Mesenchymal stem cell (in vitro differentiated cells and primary cell): ENCODE data around the gene GSTM5.
"Not testable (repeated sequence)": the region's sequence is repeated elsewhere in the genome, so short reads cannot be mapped to it uniquely, and the experiment has no call there.

ENCODE experiments used
- DNase-seq: peaks from one replicate; pipeline ENCODE4 v3.0.0-alpha.2; 2013
- H2AFZ ChIP-seq: one replicate; pipeline ENCODE4 v1.6.1; 2013; ENCODE audit warnings: low read depth, mild to moderate bottlenecking, control low read depth, inconsistent platforms, low read length, moderate library complexity
- H2AK5ac ChIP-seq: 2 replicates; pipeline ENCODE4 v1.6.1; 2013; ENCODE audit warnings: low read length, moderate library complexity, mild to moderate bottlenecking, inconsistent platforms; ENCODE audit not compliant: severe bottlenecking
- H2BK120ac ChIP-seq: one replicate; pipeline ENCODE4 v1.6.1; 2013; ENCODE audit warnings: low read depth, mild to moderate bottlenecking, inconsistent platforms, low read length, moderate library complexity
- H2BK12ac ChIP-seq, 2 experiments: one replicate each; pipeline ENCODE4 v1.6.1; 2013; ENCODE audit warnings: inconsistent platforms in 2 of 2, low read length in 2 of 2, mild to moderate bottlenecking in 2 of 2, moderate library complexity in 2 of 2, control low read depth in 1 of 2
- H2BK15ac ChIP-seq: one replicate; pipeline ENCODE4 v1.6.1; 2013; ENCODE audit warnings: mild to moderate bottlenecking, low read depth, inconsistent platforms; ENCODE audit not compliant: poor library complexity, severe bottlenecking
- H2BK5ac ChIP-seq: 2 replicates; pipeline ENCODE4 v1.6.1; 2013; ENCODE audit warnings: low read depth, mild to moderate bottlenecking, low read length, control low read depth, inconsistent platforms; ENCODE audit not compliant: poor library complexity, severe bottlenecking
- H3K14ac ChIP-seq, 2 experiments: one replicate each; pipeline ENCODE4 v1.6.1; 2013; ENCODE audit warnings: inconsistent platforms in 2 of 2, low read length in 2 of 2, control low read depth in 1 of 2, mild to moderate bottlenecking in 1 of 2, moderate library complexity in 1 of 2
- H3K18ac ChIP-seq, 2 experiments: one replicate each; pipeline ENCODE4 v1.6.1; 2013; ENCODE audit warnings: inconsistent platforms in 2 of 2, low read length in 2 of 2, control low read depth in 1 of 2, low read depth in 1 of 2, mild to moderate bottlenecking in 1 of 2
- H3K23ac ChIP-seq, 2 experiments: one replicate each; pipeline ENCODE4 v1.6.1; 2013; ENCODE audit warnings: inconsistent platforms in 2 of 2, low read length in 2 of 2, mild to moderate bottlenecking in 2 of 2, moderate library complexity in 2 of 2, control low read depth in 1 of 2
- H3K27ac ChIP-seq: 2 replicates; pipeline ENCODE4 v1.5.1; 2013; ENCODE audit warnings: mild to moderate bottlenecking, moderate library complexity, low read length, control low read depth, inconsistent platforms; ENCODE audit not compliant: poor library complexity, severe bottlenecking
- H3K27me3 ChIP-seq, 2 experiments: 2 replicates each; pipeline versions ENCODE4 v1.6.1 to v1.7.0; 2013; ENCODE audit warnings: low read length in 2 of 2, mild to moderate bottlenecking in 2 of 2, moderate library complexity in 2 of 2, control low read depth in 1 of 2, inconsistent platforms in 1 of 2; ENCODE audit not compliant: control insufficient read depth in 1 of 2, insufficient read depth in 1 of 2
- H3K36me3 ChIP-seq, 2 experiments: 2 replicates each; pipeline versions ENCODE4 v1.6.1 to v1.7.0; 2013; ENCODE audit warnings: low read length in 2 of 2, control low read depth in 1 of 2, inconsistent platforms in 1 of 2, low read depth in 1 of 2, mild to moderate bottlenecking in 1 of 2; ENCODE audit not compliant: insufficient read depth in 2 of 2, control insufficient read depth in 1 of 2
- H3K4ac ChIP-seq, 2 experiments: one replicate each; pipeline ENCODE4 v1.6.1; 2013; ENCODE audit warnings: inconsistent platforms in 2 of 2, low read length in 2 of 2, mild to moderate bottlenecking in 2 of 2, moderate library complexity in 2 of 2, control low read depth in 1 of 2, low read depth in 1 of 2
- H3K4me1 ChIP-seq: 2 replicates; pipeline ENCODE4 v1.6.1; 2013; ENCODE audit warnings: low read depth, low read length, control low read depth; ENCODE audit not compliant: control insufficient read depth, insufficient read depth
- H3K4me2 ChIP-seq: 2 replicates; pipeline ENCODE4 v1.6.1; 2013; ENCODE audit warnings: low read length, mild to moderate bottlenecking, inconsistent platforms; ENCODE audit not compliant: poor library complexity, severe bottlenecking
- H3K4me3 ChIP-seq, 2 experiments: 2 replicates each; pipeline versions ENCODE4 v1.5.1 to v1.7.0; 2013; ENCODE audit warnings: low read length in 2 of 2, mild to moderate bottlenecking in 2 of 2, control low read depth in 1 of 2, low read depth in 1 of 2; ENCODE audit not compliant: insufficient read depth in 1 of 2
- H3K79me1 ChIP-seq: replicated peaks from 2 replicates; pipeline ENCODE4 v1.6.1; 2013; ENCODE audit warnings: mild to moderate bottlenecking, control low read depth, low read length, inconsistent platforms; ENCODE audit not compliant: poor library complexity, severe bottlenecking
- H3K9ac ChIP-seq: 2 replicates; pipeline ENCODE4 v1.7.0; 2013; ENCODE audit warnings: mild to moderate bottlenecking, low read length, moderate library complexity
- H3K9me3 ChIP-seq: 2 replicates; pipeline ENCODE4 v1.7.0; 2013; ENCODE audit warnings: mild to moderate bottlenecking, low read length; ENCODE audit not compliant: control insufficient read depth
- H4K8ac ChIP-seq: one replicate; pipeline ENCODE4 v1.6.1; 2013; ENCODE audit warnings: inconsistent platforms, mild to moderate bottlenecking, low read length, moderate library complexity
- H4K91ac ChIP-seq: one replicate; pipeline ENCODE4 v1.6.1; 2013; ENCODE audit warnings: mild to moderate bottlenecking, low read length, inconsistent platforms
- WGBS: methylation state at CpG from one replicate; pipeline ENCODE4 v1.1.7; 2013; ENCODE audit warnings: mixed read lengths; 5-methylcytosine and 5-hydroxymethylcytosine counted together

Gene GSTM5

DNA sequence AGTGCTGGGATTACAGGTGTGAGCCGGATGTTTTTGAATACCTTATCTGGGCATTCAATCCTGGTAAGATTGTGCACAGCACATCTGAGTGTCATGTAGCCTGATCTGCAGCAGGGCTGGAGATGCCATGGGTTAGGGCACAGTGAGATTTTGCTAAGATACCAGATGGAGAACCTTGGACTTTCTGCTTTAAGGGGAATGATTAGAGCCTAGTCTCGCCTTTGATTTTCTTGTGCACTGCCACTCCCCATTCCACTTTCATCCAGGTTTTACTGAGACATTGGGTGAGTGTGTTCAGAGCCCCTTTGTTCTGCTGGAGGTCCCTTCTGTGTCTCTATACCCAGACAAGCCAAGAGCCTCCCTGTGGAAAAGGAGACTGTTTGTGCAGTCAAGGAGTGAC, 38.2 kb upstream of the GSTM5 start:
- H3K23ac ChIP-seq, H3K4ac ChIP-seq: not testable (repeated sequence)

DNA sequence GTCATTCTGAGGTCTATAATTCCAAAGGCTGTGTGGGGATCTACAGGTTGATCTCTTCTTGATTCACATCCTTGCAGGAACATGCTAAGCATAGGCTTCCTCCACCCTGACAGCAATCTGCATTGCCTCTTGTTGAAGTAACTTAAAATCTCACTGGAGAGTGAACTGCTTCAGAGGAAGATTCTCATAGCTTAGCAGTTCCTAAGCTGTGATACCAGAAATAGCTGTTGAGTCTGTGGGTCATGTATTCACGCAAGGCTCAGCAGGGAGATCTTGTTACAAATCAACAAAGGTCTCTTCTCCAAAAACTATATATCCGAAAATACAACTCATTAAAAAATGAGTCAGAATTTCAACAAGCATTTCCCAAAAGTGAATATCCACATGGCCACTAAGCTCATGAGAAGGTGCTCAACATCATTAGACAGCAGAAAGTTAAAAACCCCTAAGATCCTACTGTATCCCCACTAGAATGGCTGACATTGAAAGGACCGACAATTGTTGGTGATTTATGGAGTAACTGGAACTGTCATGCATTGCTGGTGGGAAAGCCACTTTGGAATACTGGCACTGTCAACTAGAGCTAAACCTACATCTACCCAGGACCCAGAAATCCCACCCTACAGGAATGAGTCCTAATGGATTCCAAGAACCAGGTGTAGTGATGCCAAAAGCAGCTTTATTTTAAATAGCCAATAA, 35.2 kb upstream of the GSTM5 start:
- not testable (repeated sequence) for H3K9ac ChIP-seq, H3K18ac ChIP-seq
- 84% methylated on average over 2 of the region's 3 CpGs for WGBS

More for the DNA sequence above, 38.2 kb upstream of the GSTM5 start:
- not testable (repeated sequence) for H2AK5ac ChIP-seq, H2BK120ac ChIP-seq, H3K14ac ChIP-seq, H4K8ac ChIP-seq, DNase-seq, H3K18ac ChIP-seq, H3K9me3 ChIP-seq, H3K27ac ChIP-seq, H4K91ac ChIP-seq, H3K4me1 ChIP-seq, H3K9ac ChIP-seq, H2BK12ac ChIP-seq, H2AFZ ChIP-seq, H3K79me1 ChIP-seq, H2BK5ac ChIP-seq, H3K4me2 ChIP-seq, H3K4me3 ChIP-seq, H3K27me3 ChIP-seq, H2BK15ac ChIP-seq
- H3K36me3 ChIP-seq: peaks cover 4 to 24% of the 10 kb centered on the region in 2 experiments
- WGBS: 100% methylated on average over 1 of the region's 2 CpGs

DNA sequence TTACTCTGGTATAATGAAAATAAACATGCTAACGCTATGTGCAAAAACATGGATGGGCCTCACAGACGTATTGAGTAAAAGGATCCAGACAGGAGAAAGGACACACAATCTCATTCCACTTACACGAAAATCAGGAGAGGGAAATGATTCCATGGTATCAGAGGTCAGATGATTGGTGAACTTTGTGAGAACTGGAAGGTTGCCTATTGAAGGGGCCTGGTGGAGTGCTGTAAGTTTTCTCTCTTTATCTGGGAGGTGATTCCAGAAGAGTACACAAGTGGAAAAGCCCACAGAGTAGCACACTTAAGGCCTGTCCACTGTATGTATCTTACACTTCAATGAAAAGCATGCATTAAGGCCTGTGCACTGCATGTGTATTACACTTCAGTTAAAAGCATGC, 34.6 kb upstream of the GSTM5 start:
- Histone ChIP-seq H3K9ac (no peak overlapping the region), H2AK5ac (no peak overlapping the region), H3K79me1 (no peaks in the 10 kb centered on the region), H2BK12ac (no peak overlapping the region), H3K23ac (no peak overlapping the region), H3K18ac (no peak overlapping the region), H3K4ac (no peak overlapping the region), H2BK120ac (no peak overlapping the region), H2AFZ (no peak overlapping the region), H3K4me1 (no peaks in the 10 kb centered on the region), H3K14ac (no peak overlapping the region), H4K8ac (no peak overlapping the region), H2BK15ac (no peak overlapping the region), H2BK5ac (no peak overlapping the region), H3K36me3 (peaks cover 4 to 8% of the 10 kb centered on the region in 2 experiments), H3K27me3 (no peaks in the 10 kb centered on the region), H4K91ac (no peak overlapping the region), H3K4me3 (no peak overlapping the region), H3K27ac (no peak overlapping the region), H3K9me3 (no peaks in the 10 kb centered on the region), H3K4me2 (no peak overlapping the region)
- no peak for DNase-seq
- WGBS: 95% methylated on average over 2 of the region's 3 CpGs

More for the DNA sequence above, 35.2 kb upstream of the GSTM5 start:
- H2BK15ac ChIP-seq, H3K14ac ChIP-seq, H3K79me1 ChIP-seq, DNase-seq, H4K8ac ChIP-seq, H3K27ac ChIP-seq, H2BK5ac ChIP-seq, H3K4me2 ChIP-seq, H2BK12ac ChIP-seq, H2AFZ ChIP-seq, H3K9me3 ChIP-seq, H4K91ac ChIP-seq, H2AK5ac ChIP-seq, H3K4ac ChIP-seq, H3K4me1 ChIP-seq, H3K36me3 ChIP-seq, H3K23ac ChIP-seq, H3K4me3 ChIP-seq, H3K27me3 ChIP-seq, H2BK120ac ChIP-seq: not testable (repeated sequence)

DNA sequence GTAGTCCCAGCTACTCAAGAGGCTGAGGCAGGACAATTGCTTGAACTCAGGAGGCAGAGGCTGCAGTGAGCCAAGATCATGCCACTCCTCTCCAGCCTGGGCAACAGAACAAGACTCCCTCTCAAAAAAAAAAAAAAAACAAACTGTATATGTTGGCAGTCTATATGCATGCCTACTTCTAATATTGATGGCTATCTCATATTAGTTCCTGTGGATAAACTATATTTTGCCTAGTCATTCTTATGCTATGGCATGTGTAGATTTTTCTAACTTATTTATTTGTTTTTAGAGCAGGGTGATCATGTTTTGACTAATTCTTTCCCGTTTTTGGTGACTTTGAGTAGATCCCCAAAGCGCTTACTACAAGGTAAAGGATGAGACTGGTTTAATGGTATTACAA, 33.4 kb upstream of the GSTM5 start:
- H2AK5ac ChIP-seq: not testable (repeated sequence)
- WGBS: 71% methylated on average over 1 of the region's 2 CpGs

More for the DNA sequence above, 33.4 kb upstream of the GSTM5 start:
- H2BK15ac ChIP-seq, H3K23ac ChIP-seq, H3K14ac ChIP-seq, H3K4me3 ChIP-seq, H3K18ac ChIP-seq, H3K4ac ChIP-seq, H4K8ac ChIP-seq, H3K27me3 ChIP-seq, H2AFZ ChIP-seq, H2BK120ac ChIP-seq, H3K36me3 ChIP-seq, H3K4me1 ChIP-seq, H2BK5ac ChIP-seq, DNase-seq, H3K9me3 ChIP-seq, H4K91ac ChIP-seq, H3K9ac ChIP-seq, H3K79me1 ChIP-seq, H2BK12ac ChIP-seq, H3K4me2 ChIP-seq, H3K27ac ChIP-seq: not testable (repeated sequence)
